B cell (primary cell): ENCODE results near the gene RACK1. TPM values are rescaled to one million over a fixed set of nuclear protein-coding genes. Genes with fewer than 3 reads are reported as not detected.

Source experiments
- ATAC-seq: fragments of 200-7000 bp; cut with Tn5 transposase; one replicate; pipeline ENCODE4 v1.10.0; 2021; ENCODE audit warnings: low read depth, mild to moderate bottlenecking, moderate number of reproducible peaks, moderate library complexity
- CTCF ChIA-PET: fragments of 350-600 bp; sonication (Branson Sonifier 250); formaldehyde crosslinking; loops from one replicate; lab custom pipeline; 2021; ENCODE audit warnings: antibody characterized with exemption, inconsistent platforms; lab: Charles Lee
- POLR2A ChIA-PET: fragments of 350-600 bp; sonication (Branson Sonifier 250); formaldehyde crosslinking; loops from one replicate; lab custom pipeline; 2021; ENCODE audit warnings: antibody characterized with exemption; lab: Charles Lee
- DNase-seq: peaks from one replicate; pipeline ENCODE4 v3.0.0; 2013
- H2AFZ ChIP-seq: 2 replicates; pipeline ENCODE4 v1.6.1; 2012; ENCODE audit warnings: mild to moderate bottlenecking, low read depth, low read length; ENCODE audit not compliant: insufficient read depth, poor library complexity, severe bottlenecking
- H3K27ac ChIP-seq, 2 donors: 1 replicate in 1 of 2; 2 replicates in 1 of 2; pipeline ENCODE4 v1.5.1; 2012 to 2013; ENCODE audit warnings: low read length in 2 of 2, mild to moderate bottlenecking in 2 of 2, moderate library complexity in 1 of 2
- H3K27me3 ChIP-seq, 4 experiments: fragments of 200-600 bp in 1 of 4; sonication (generic) in 1 of 4; replicated peaks in 1 of 4; 1 replicate in 2 of 4; 2 replicates in 2 of 4; pipeline versions ENCODE4 v1.6.1 to v1.7.0; 2013 to 2016; ENCODE audit warnings: low read length in 3 of 4, mild to moderate bottlenecking in 2 of 4, mixed read lengths in 1 of 4, moderate library complexity in 1 of 4; ENCODE audit not compliant: insufficient read depth in 4 of 4, control insufficient read depth in 3 of 4; ENCODE audit errors: control extremely low read depth in 1 of 4
- H3K36me3 ChIP-seq, 2 experiments: replicated peaks in 1 of 2; 1 replicate in 1 of 2; 2 replicates in 1 of 2; pipeline versions ENCODE4 v1.6.1 to v1.7.1; 2013; ENCODE audit warnings: low read length in 1 of 2; ENCODE audit not compliant: insufficient read depth in 2 of 2, control insufficient read depth in 1 of 2; ENCODE audit errors: control extremely low read depth in 1 of 2, extremely low read depth in 1 of 2
- H3K4me1 ChIP-seq, 2 donors: fragments of 200-600 bp in 1 of 2; sonication (generic) in 1 of 2; 1 replicate in 1 of 2; 2 replicates in 1 of 2; pipeline versions ENCODE4 v1.5.1 to v1.6.1; 2013 to 2017; ENCODE audit warnings: low read length in 2 of 2; ENCODE audit not compliant: control insufficient read depth in 2 of 2, insufficient read depth in 2 of 2
- H3K4me2 ChIP-seq: replicated peaks from 2 replicates; pipeline ENCODE3; 2012; ENCODE audit warnings: mild to moderate bottlenecking, low read depth, low read length; ENCODE audit not compliant: poor library complexity, severe bottlenecking
- H3K4me3 ChIP-seq, 5 experiments: fragments of 200-600 bp in 1 of 5; sonication (generic) in 1 of 5; 1 replicate in 3 of 5; 2 replicates in 2 of 5; pipeline versions ENCODE4 v1.5.1 to v1.7.0; 2011 to 2016; ENCODE audit warnings: low read length in 4 of 5, mild to moderate bottlenecking in 4 of 5, low read depth in 2 of 5, control low read depth in 1 of 5, moderate library complexity in 1 of 5; ENCODE audit not compliant: insufficient read depth in 1 of 5; ENCODE audit errors: control extremely low read depth in 1 of 5, extremely low read depth in 1 of 5
- H3K79me2 ChIP-seq: fragments of 200-600 bp; sonication (generic); one replicate; pipeline ENCODE4 v1.6.0; 2016; ENCODE audit warnings: low read length; ENCODE audit not compliant: control insufficient read depth, insufficient read depth
- H3K9ac ChIP-seq: fragments of 200-600 bp; sonication (generic); 2 replicates; pipeline ENCODE4 v1.6.1; 2017; ENCODE audit warnings: mild to moderate bottlenecking, low read length, moderate library complexity
- H3K9me3 ChIP-seq, 3 donors: one replicate each; pipeline versions ENCODE4 v1.6.1 to v1.7.1; 2013; ENCODE audit warnings: low read length in 2 of 3; ENCODE audit not compliant: control insufficient read depth in 2 of 3, insufficient read depth in 1 of 3; ENCODE audit errors: control extremely low read depth in 1 of 3
- H4K20me1 ChIP-seq: 2 replicates; pipeline ENCODE4 v1.6.0; 2012; ENCODE audit warnings: mild to moderate bottlenecking, low read length; ENCODE audit not compliant: insufficient read depth, control insufficient read depth, poor library complexity, severe bottlenecking
- H3K27ac Mint-ChIP-seq: one replicate; pipeline ENCODE4 v1.8.0; 2021; ENCODE audit warnings: mixed read lengths
- H3K27me3 Mint-ChIP-seq: one replicate; pipeline ENCODE4 v1.8.0; 2021; ENCODE audit warnings: mixed read lengths
- H3K4me1 Mint-ChIP-seq: one replicate; pipeline ENCODE4 v1.8.0; 2021; ENCODE audit warnings: mixed read lengths
- H3K4me3 Mint-ChIP-seq: one replicate; pipeline ENCODE4 v1.8.0; 2021; ENCODE audit warnings: mixed read lengths
- H3K9me3 Mint-ChIP-seq: one replicate; pipeline ENCODE4 v1.8.0; 2022; ENCODE audit warnings: mixed read lengths; ENCODE audit not compliant: insufficient read depth
- CTCF ChIP-seq: fragments of 200-600 bp; IDR thresholded peaks from one replicate; pipeline ENCODE4 v1.8.0; 2022; ENCODE audit warnings: antibody characterized with exemption, mild to moderate bottlenecking
- EZH2 ChIP-seq: IDR thresholded peaks from 2 replicates; pipeline ENCODE4 v1.6.1; 2012; ENCODE audit warnings: borderline replicate concordance, low read depth, mild to moderate bottlenecking, moderate library complexity, low read length; ENCODE audit not compliant: insufficient read depth, poor library complexity, severe bottlenecking
- WGBS: methylation state at CpG from one replicate; pipeline ENCODE4 v1.1.5; 2013; ENCODE audit warnings: missing lambda C conversion rate; ENCODE audit not compliant: insufficient coverage; 5-methylcytosine and 5-hydroxymethylcytosine counted together
- intact Hi-C: fragments of 100-400 bp; cut with micrococcal nuclease; formaldehyde crosslinking; loops from one replicate; pipeline ENCODE4 v1.10.0; 2022
- polyA plus RNA-seq: library from polyadenylated mRNA; depleted of rRNA; stranded (reverse); fragments of >200 nt; gene quantifications from 2 replicates; pipeline ENCODE4 v1.2.3, GENCODE V29; 2012
- total RNA-seq, 2 donors: library from RNA; stranded (reverse); fragments of 120-200 nt in 1 of 2; gene quantifications; 1 replicate in 1 of 2; 2 replicates in 1 of 2; pipeline versions ENCODE4 v1.2.3 to v1.2.4, GENCODE V29; 2013 to 2022

Gene RACK1
- total and polyA plus RNA-seq, 2 donors (not counting 1 experiment from before 2014, with no cell fraction given), result 2,047 to 4,130 TPM

DNA sequence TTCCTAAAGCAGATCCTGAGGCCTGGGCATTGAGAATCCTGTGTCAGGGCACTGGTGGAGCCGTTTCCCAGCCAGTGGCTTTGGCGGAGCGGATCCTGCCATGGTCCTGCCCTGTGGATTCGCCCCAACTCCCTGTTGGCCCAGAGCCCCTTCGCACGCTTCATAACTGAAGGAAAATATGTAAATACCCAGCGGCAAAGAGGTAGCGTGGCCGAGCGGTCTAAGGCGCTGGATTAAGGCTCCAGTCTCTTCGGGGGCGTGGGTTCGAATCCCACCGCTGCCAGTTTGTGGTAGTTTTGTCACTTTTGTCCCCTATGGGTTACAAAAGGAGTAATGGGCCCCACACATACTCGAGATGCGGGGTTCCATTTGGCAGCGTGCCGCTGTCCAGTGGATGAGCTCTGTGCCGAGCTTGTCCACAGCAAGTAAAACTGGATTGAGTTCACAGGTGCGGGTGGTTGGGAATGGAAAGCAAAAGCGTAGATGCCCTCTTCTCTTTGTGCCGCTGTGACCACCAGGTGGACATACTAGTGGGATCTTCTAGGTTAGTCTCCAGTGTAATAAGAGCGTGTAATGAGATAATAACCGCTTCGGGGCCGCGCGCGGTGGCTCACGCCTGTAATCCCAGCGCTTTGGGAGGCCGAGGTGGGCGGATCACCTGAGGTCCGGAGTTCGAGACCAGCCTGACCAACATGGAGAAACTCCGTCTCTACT is 56.0 kb downstream of the RACK1 start:
- no peaks in the 10 kb centered on the region for H3K79me2 ChIP-seq
- H3K27me3 Mint-ChIP-seq, result peaks cover 10% of the 10 kb centered on the region
- H3K9ac ChIP-seq, result no peak overlapping the region
- H4K20me1 ChIP-seq, result no peaks in the 10 kb centered on the region
- no peaks in the 10 kb centered on the region for H3K9me3 Mint-ChIP-seq
- ChIA-PET CTCF (interaction anchor here (1.0 to 7.7 kb wide), 8 partner anchors 10 to 377 kb away, joined by 3 to 105 read pairs (median 8); partner anchors contain the start of genes TRIM41, TRIM52 and TRIM7), POLR2A (interaction anchor here (0.9 to 7.2 kb wide), 8 partner anchors 17 to 377 kb away, joined by 3 to 74 read pairs (median 10); partner anchors contain the start of genes RACK1, TRIM41, TRIM52 and TRIM7)
- H3K36me3 ChIP-seq, result no peaks in the 10 kb centered on the region
- peaks cover 54% of the 10 kb centered on the region for H3K4me1 Mint-ChIP-seq
- H2AFZ ChIP-seq, result peak overlapping the region; percentile 21
- peaks cover 13 to 51% of the 10 kb centered on the region in 2 donors for H3K4me1 ChIP-seq
- H3K4me3 ChIP-seq, result peak overlapping the region in 3 of 5 experiments; percentile 15 to 98 (median 25)
- peak overlapping the region; percentile 21 to 28 for H3K27ac ChIP-seq
- DNase-seq (peak; percentile 78), ATAC-seq (no peak)
- H3K27me3 ChIP-seq, result no peaks in the 10 kb centered on the region
- no peak for TF ChIP-seq EZH2
- TF ChIP-seq CTCF, result peak; percentile 19
- H3K4me3 Mint-ChIP-seq, result peak overlapping the region; percentile 97
- peaks cover 0 to 27% (median 0%) of the 10 kb centered on the region in 3 donors for H3K9me3 ChIP-seq
- peak overlapping the region; percentile 97 for H3K27ac Mint-ChIP-seq
- 9% methylated on average over 36 of the region's 37 CpGs for WGBS
- H3K4me2 ChIP-seq, result peak overlapping the region; percentile 38
- intact Hi-C loops, result loop anchor here (1.0 to 2.0 kb wide), 3 partner anchors 15 to 327 kb away; partner anchors contain the start of genes TRIM52 and ZFP62
